HCT116 (cell line): ENCODE data around the gene GOLM1. TPM values are rescaled to one million over a fixed set of nuclear protein-coding genes. Genes with fewer than 3 reads are reported as not detected.

Experiments used
- ATAC-seq: fragments of 200-7000 bp; cut with Tn5 transposase; 2 replicates; pipeline ENCODE4 v1.9.1; 2020; ENCODE audit warnings: mild to moderate bottlenecking, moderate library complexity
- BruUV-seq: library from RNA; stranded (reverse); fragments of 400-500 nt; replicated peaks from 2 replicates; lab custom pipeline; 2021; lab: Mats Ljungman, UMichigan
- CTCF ChIA-PET: fragments of 300-600 bp; sonication (Branson Sonifier 250); formaldehyde crosslinking; loops from one replicate; lab custom pipeline; 2021; ENCODE audit warnings: antibody characterized with exemption; lab: Charles Lee
- POLR2A ChIA-PET: fragments of 300-600, 350-600 bp; sonication (Branson Sonifier 250); formaldehyde crosslinking; loops from one replicate; lab custom pipeline; 2021; ENCODE audit warnings: antibody characterized with exemption; lab: Charles Lee
- RAD21 ChIA-PET, 2 experiments: fragments of 300-600 bp; sonication (Branson Sonifier 250); formaldehyde crosslinking; loops; one replicate each; lab custom pipeline; 2023; ENCODE audit warnings: low total read pairs in 2 of 2; ENCODE audit not compliant: uncharacterized antibody in 2 of 2, unreplicated experiment in 2 of 2, low non-redundant PET in 1 of 2; lab: Charles Lee
- DNase-seq: peaks from one replicate; pipeline ENCODE4 v3.0.0-alpha.2; 2010; ENCODE audit warnings: low read depth, low spot score
- H2AFZ ChIP-seq: fragments of 200-600 bp; shearing (Covaris generic), sonication (generic); 2 replicates; pipeline ENCODE4 v1.6.1; 2017; ENCODE audit warnings: low read depth, mixed run types, mixed read lengths, antibody characterized with exemption, low read length; ENCODE audit not compliant: poor library complexity, severe bottlenecking
- H3K27ac ChIP-seq: 2 replicates; pipeline ENCODE4 v1.5.1; 2012; ENCODE audit warnings: low read depth, low read length
- H3K27me3 ChIP-seq: fragments of 200-600 bp; sonication (generic); 2 replicates; pipeline ENCODE4 v1.6.1; 2016; ENCODE audit warnings: mixed run types, low read length, mixed read lengths; ENCODE audit not compliant: insufficient read depth
- H3K36me3 ChIP-seq, 2 experiments: fragments of 200-500 bp in 1 of 2; fragments of 200-600 bp in 1 of 2; sonication (Bioruptor generic) in 1 of 2; sonication (generic) in 1 of 2; 2 replicates each; pipeline versions ENCODE4 v1.5.1 to v1.6.1; 2014 to 2016; ENCODE audit warnings: low read length in 2 of 2, inconsistent platforms in 1 of 2, mixed read lengths in 1 of 2, mixed run types in 1 of 2; ENCODE audit not compliant: insufficient read depth in 2 of 2, control insufficient read depth in 1 of 2
- H3K4me1 ChIP-seq, 2 experiments: fragments of 200-600 bp in 1 of 2; sonication (generic) in 1 of 2; 2 replicates each; pipeline versions ENCODE4 v1.5.1 to v1.6.1; 2012 to 2017; ENCODE audit warnings: low read length in 2 of 2, inconsistent platforms in 1 of 2, mild to moderate bottlenecking in 1 of 2, mixed read lengths in 1 of 2, mixed run types in 1 of 2, moderate library complexity in 1 of 2; ENCODE audit not compliant: insufficient read depth in 2 of 2, control insufficient read depth in 1 of 2
- H3K4me2 ChIP-seq: fragments of 200-600 bp; sonication (generic); 2 replicates; pipeline ENCODE4 v1.6.1; 2017; ENCODE audit warnings: mixed run types, low read length, mixed read lengths
- H3K4me3 ChIP-seq, 2 experiments: fragments of 200-600 bp in 1 of 2; sonication (generic) in 1 of 2; replicated peaks in 1 of 2; 2 replicates each; pipeline ENCODE4 v1.5.1; 2011 to 2016; ENCODE audit warnings: low read length in 2 of 2, control low read depth in 1 of 2, low read depth in 1 of 2, mild to moderate bottlenecking in 1 of 2, mixed read lengths in 1 of 2, mixed run types in 1 of 2
- H3K79me2 ChIP-seq: fragments of 200-600 bp; sonication (generic); 2 replicates; pipeline ENCODE4 v1.6.1; 2017; ENCODE audit warnings: mild to moderate bottlenecking, mixed run types, low read length, moderate library complexity, mixed read lengths; ENCODE audit not compliant: insufficient read depth
- H3K9ac ChIP-seq: fragments of 200-600 bp; sonication (generic); 2 replicates; pipeline ENCODE4 v1.6.1; 2016; ENCODE audit warnings: low read length, mixed read lengths
- H3K9me2 ChIP-seq: fragments of 200-600 bp; sonication (generic), shearing (Covaris generic); 2 replicates; pipeline ENCODE4 v1.6.1; 2017; ENCODE audit warnings: mixed run types, mild to moderate bottlenecking, moderate library complexity; ENCODE audit not compliant: insufficient read depth
- H3K9me3 ChIP-seq, 2 experiments: fragments of 200-500 bp in 1 of 2; fragments of 200-600 bp in 1 of 2; sonication (Bioruptor generic) in 1 of 2; sonication (generic) in 1 of 2; 2 replicates each; pipeline ENCODE4 v1.6.1; 2014 to 2017; ENCODE audit warnings: low read length in 2 of 2, mixed read lengths in 2 of 2, inconsistent platforms in 1 of 2, low read depth in 1 of 2, mild to moderate bottlenecking in 1 of 2, mixed run types in 1 of 2, moderate library complexity in 1 of 2; ENCODE audit not compliant: control insufficient read depth in 1 of 2, insufficient read depth in 1 of 2
- H4K20me1 ChIP-seq: fragments of 200-600 bp; sonication (generic), shearing (Covaris generic); 2 replicates; pipeline ENCODE4 v1.6.1; 2017; ENCODE audit warnings: mixed run types, mild to moderate bottlenecking, moderate library complexity; ENCODE audit not compliant: insufficient read depth
- CBX3 ChIP-seq: IDR thresholded peaks from 2 replicates; pipeline ENCODE4 v1.6.1; 2012; ENCODE audit warnings: low read depth
- CEBPB ChIP-seq: IDR thresholded peaks from 2 replicates; pipeline ENCODE4 v1.6.1; 2012; ENCODE audit warnings: low read depth
- ELF1 ChIP-seq: IDR thresholded peaks from 2 replicates; pipeline ENCODE4 v1.6.1; 2012; ENCODE audit warnings: low read depth, borderline replicate concordance
- EZH2 ChIP-seq: fragments of 200-600 bp; sonication (generic); IDR thresholded peaks from 2 replicates; pipeline ENCODE4 v1.6.1; 2017; ENCODE audit warnings: antibody characterized with exemption, mixed run types
- FOSL1 ChIP-seq: IDR thresholded peaks from 2 replicates; pipeline ENCODE4 v1.6.1; 2012; ENCODE audit warnings: low read depth
- JUND ChIP-seq: IDR thresholded peaks from 2 replicates; pipeline ENCODE4 v1.6.1; 2012
- POLR2A ChIP-seq: IDR thresholded peaks from 2 replicates; pipeline ENCODE4 v1.7.0; 2011; ENCODE audit warnings: borderline replicate concordance; ENCODE audit not compliant: insufficient read depth, insufficient read length; ENCODE audit errors: extremely low read depth
- POLR2AphosphoS5 ChIP-seq: IDR thresholded peaks from 2 replicates; pipeline ENCODE4 v1.6.1; 2011; ENCODE audit warnings: mild to moderate bottlenecking, low read depth, low read length, moderate library complexity
- RAD21 ChIP-seq: IDR thresholded peaks from 2 replicates; pipeline ENCODE4 v1.6.1; 2012; ENCODE audit warnings: low read depth, mild to moderate bottlenecking
- REST ChIP-seq: IDR thresholded peaks from 2 replicates; pipeline ENCODE4 v1.6.1; 2012; ENCODE audit warnings: low read depth
- SRF ChIP-seq: IDR thresholded peaks from 2 replicates; pipeline ENCODE4 v1.6.1; 2012; ENCODE audit warnings: low read depth
- TCF7L2 ChIP-seq: IDR thresholded peaks from 2 replicates; pipeline ENCODE4 v1.7.0; 2011; ENCODE audit warnings: borderline replicate concordance, inconsistent platforms; ENCODE audit not compliant: insufficient read depth, insufficient read length; ENCODE audit errors: extremely low read depth
- YY1 ChIP-seq: IDR thresholded peaks from 2 replicates; pipeline ENCODE4 v1.6.1; 2011; ENCODE audit warnings: low read length, low read depth, moderate library complexity, mild to moderate bottlenecking; ENCODE audit not compliant: insufficient replicate concordance; ENCODE audit errors: extremely low read depth
- intact Hi-C: fragments of 100-400 bp; cut with micrococcal nuclease; formaldehyde crosslinking; loops from 2 replicates; pipeline ENCODE4 v1.10.0; 2022
- total RNA-seq: library from RNA; stranded (reverse); gene quantifications from one replicate; pipeline ENCODE4 v1.2.1, GENCODE V29; 2021; ENCODE audit not compliant: unreplicated experiment
- TF ChIP-seq, protein P1 (sequence below): IDR thresholded peaks from 2 replicates; pipeline ENCODE4 v1.6.1; 2012

Gene GOLM1
- total RNA-seq, 1 experiment from 2014 or later, result 69.8 TPM

GRCh38 chr9:86020731-86021130 lies 78.6 kb downstream of the GOLM1 start:
- Histone ChIP-seq H3K4me3 (no peak overlapping the region), H4K20me1 (no peaks in the 10 kb centered on the region), H3K4me2 (no peak overlapping the region), H3K9ac (no peak overlapping the region), H3K9me3 (no peaks in the 10 kb centered on the region), H3K4me1 (no peaks in the 10 kb centered on the region), H3K27me3 (no peaks in the 10 kb centered on the region), H3K36me3 (peaks cover 32 to 43% of the 10 kb centered on the region in 2 experiments), H3K79me2 (no peaks in the 10 kb centered on the region), H2AFZ (no peak overlapping the region), H3K9me2 (no peaks in the 10 kb centered on the region), H3K27ac (no peak overlapping the region)
- POLR2A ChIA-PET, result no interaction called here
- no peak for DNase-seq
- no TSS peak for BruUV-seq
- RAD21 ChIA-PET, result no interaction called here
- no peak for ATAC-seq
- intact Hi-C loops, result no loop called here
- CTCF ChIA-PET, result no interaction called here
- TF ChIP-seq SRF (no peak), POLR2A (no peak), TCF7L2 (no peak), REST (no peak)
- TF ChIP-seq, protein P1, sequence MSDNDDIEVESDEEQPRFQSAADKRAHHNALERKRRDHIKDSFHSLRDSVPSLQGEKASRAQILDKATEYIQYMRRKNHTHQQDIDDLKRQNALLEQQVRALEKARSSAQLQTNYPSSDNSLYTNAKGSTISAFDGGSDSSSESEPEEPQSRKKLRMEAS, result no peak

DNA sequence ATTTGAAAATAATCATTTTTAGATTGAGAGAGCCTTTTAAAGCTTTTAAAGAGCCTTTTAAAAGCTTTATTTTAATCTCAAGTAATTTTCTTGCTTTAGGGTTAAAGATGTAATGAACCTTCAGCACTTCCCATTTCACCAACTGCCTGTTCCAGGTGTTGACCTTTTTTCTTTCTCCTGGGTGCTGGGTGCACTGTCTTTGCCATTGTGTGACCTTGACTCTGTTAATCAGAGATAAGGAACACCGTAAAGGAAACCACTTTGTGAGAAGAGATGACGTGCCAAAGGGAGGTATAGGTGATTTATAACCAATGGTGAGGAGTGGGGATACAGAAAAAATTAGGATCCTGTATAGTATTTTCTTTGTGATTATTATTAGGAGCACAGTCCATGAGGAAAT lies 90.2 kb downstream of the GOLM1 start:
- Histone ChIP-seq H3K27ac (no peak overlapping the region), H3K4me2 (no peak overlapping the region), H3K9me3 (no peaks in the 10 kb centered on the region), H3K9me2 (no peaks in the 10 kb centered on the region), H3K79me2 (no peaks in the 10 kb centered on the region), H2AFZ (no peak overlapping the region), H3K4me3 (no peak overlapping the region), H4K20me1 (no peaks in the 10 kb centered on the region), H3K4me1 (no peaks in the 10 kb centered on the region), H3K36me3 (peaks cover 16 to 30% of the 10 kb centered on the region in 2 experiments; a peak in 3 of 4 replicates)
- CTCF ChIA-PET, result no interaction called here
- no peak for ATAC-seq
- DNase-seq, result no peak
- BruUV-seq, result no TSS peak
- no peak for TF ChIP-seq ELF1
- TF ChIP-seq, protein P1, result no peak
- no peak for TF ChIP-seq FOSL1
- TF ChIP-seq RAD21, result no peak
- TF ChIP-seq CEBPB, result no peak
- no peak for TF ChIP-seq YY1
- TF ChIP-seq CBX3, result no peak
- no peak for TF ChIP-seq EZH2
- TF ChIP-seq TCF7L2, result no peak
- no peak for TF ChIP-seq JUND
- no peak for TF ChIP-seq POLR2AphosphoS5
- TF ChIP-seq, all 23 proteins: peak for 0
- intact Hi-C loops, result no loop called here
- Histone ChIP-seq H3K9ac (no peak overlapping the region), H3K27me3 (no peaks in the 10 kb centered on the region)
- ChIA-PET RAD21 (no interaction called here), POLR2A (no interaction called here)
